Esophagus squamous epithelium (tissue), 4 donors: ENCODE data around the gene OR2AG2.

ENCODE experiments used
- POLR2A ChIP-seq, 4 donors: fragments of 450-650 bp; IDR thresholded peaks; one replicate each; pipeline ENCODE4 v1.6.1; 2017; ENCODE audit warnings: antibody characterized with exemption in 4 of 4, mild to moderate bottlenecking in 4 of 4, moderate library complexity in 3 of 4
- TF ChIP-seq, protein P1 (sequence below), 6 experiments: fragments of 450-650 bp in 4 of 6; fragments of 200-600 bp in 2 of 6; sonication (generic) in 2 of 6; IDR thresholded peaks; one replicate each; pipeline ENCODE4 v1.5.1; 2016 to 2019; ENCODE audit warnings: antibody characterized with exemption in 6 of 6, mild to moderate bottlenecking in 4 of 6, moderate library complexity in 4 of 6

DNA sequence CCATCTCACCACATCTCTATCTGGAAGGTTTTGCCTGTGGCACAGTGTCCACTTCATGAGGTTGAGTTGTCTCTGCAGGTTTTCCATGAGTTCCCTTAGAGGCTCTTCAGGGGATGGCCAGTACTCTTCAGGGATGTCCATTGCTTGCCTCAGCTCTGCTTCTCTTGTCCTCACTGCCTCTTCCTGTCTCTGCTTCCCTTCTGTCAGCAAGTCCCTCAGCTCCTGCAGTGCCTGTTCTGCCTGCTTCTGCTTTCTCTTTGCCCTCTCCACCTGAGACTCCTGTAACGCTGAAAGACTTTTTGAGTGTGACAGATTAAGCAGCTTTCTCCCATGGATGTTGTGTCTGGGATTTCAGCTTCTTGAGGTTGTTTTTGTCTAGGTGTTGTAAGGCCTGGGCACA, 50.4 kb downstream of the OR2AG2 start:
- TF ChIP-seq, protein P1, sequence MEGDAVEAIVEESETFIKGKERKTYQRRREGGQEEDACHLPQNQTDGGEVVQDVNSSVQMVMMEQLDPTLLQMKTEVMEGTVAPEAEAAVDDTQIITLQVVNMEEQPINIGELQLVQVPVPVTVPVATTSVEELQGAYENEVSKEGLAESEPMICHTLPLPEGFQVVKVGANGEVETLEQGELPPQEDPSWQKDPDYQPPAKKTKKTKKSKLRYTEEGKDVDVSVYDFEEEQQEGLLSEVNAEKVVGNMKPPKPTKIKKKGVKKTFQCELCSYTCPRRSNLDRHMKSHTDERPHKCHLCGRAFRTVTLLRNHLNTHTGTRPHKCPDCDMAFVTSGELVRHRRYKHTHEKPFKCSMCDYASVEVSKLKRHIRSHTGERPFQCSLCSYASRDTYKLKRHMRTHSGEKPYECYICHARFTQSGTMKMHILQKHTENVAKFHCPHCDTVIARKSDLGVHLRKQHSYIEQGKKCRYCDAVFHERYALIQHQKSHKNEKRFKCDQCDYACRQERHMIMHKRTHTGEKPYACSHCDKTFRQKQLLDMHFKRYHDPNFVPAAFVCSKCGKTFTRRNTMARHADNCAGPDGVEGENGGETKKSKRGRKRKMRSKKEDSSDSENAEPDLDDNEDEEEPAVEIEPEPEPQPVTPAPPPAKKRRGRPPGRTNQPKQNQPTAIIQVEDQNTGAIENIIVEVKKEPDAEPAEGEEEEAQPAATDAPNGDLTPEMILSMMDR (IDR thresholded peaks at IDR 0.05), result no peak
- no peak for TF ChIP-seq POLR2A (IDR thresholded peaks at IDR 0.05)
